HG03521 (cell line): ENCODE data around the gene ITPR2.
A peak's percentile ranks its signal among the peaks of the same experiment; 100 is the strongest.
"Not testable (repeated sequence)": the region's sequence is repeated elsewhere in the genome, so short reads cannot be mapped to it uniquely, and the experiment has no call there.

ENCODE experiments used
- ATAC-seq: cut with Tn5 transposase; IDR thresholded peaks from one replicate; pipeline ENCODE4 v1.9.1; 2021; ENCODE audit warnings: mild to moderate bottlenecking, moderate library complexity; ENCODE audit not compliant: unreplicated experiment

The ITPR2 gene

GRCh38 chr12:26851031-26851809, 18.2 kb upstream of the ITPR2 start:
- no peak for ATAC-seq

GRCh38 chr12:26848156-26848825, 15.3 kb upstream of the ITPR2 start:
- no peak for ATAC-seq

- ATAC-seq, result no peak
Observed at GRCh38 chr12:26847431-26847830, 14.4 kb upstream of the ITPR2 start.

GRCh38 chr12:26846416-26846815, 13.4 kb upstream of the ITPR2 start:
- no peak for ATAC-seq

GRCh38 chr12:26845984-26846383, 13.0 kb upstream of the ITPR2 start:
- ATAC-seq, result no peak

- no peak for ATAC-seq
Observed at GRCh38 chr12:26845057-26845666, 12.2 kb upstream of the ITPR2 start.

- no peak for ATAC-seq
Observed at GRCh38 chr12:26843311-26843710, 10.3 kb upstream of the ITPR2 start.

- ATAC-seq, result no peak
Observed at GRCh38 chr12:26841085-26841484, 8.1 kb upstream of the ITPR2 start.

GRCh38 chr12:26839512-26839911, 6.5 kb upstream of the ITPR2 start:
- ATAC-seq, result no peak

GRCh38 chr12:26838888-26839416, 6.0 kb upstream of the ITPR2 start:
- ATAC-seq, result no peak

- ATAC-seq, result no peak
Observed at GRCh38 chr12:26836201-26836600, 3.2 kb upstream of the ITPR2 start.

GRCh38 chr12:26834503-26835060, 1.6 kb upstream of the ITPR2 start:
- not testable (repeated sequence) for ATAC-seq

- peak; percentile 19 for ATAC-seq
Observed at GRCh38 chr12:26833743-26834490, 923 bp upstream of the ITPR2 start.

GRCh38 chr12:26831951-26832821, 808 bp downstream of the ITPR2 start:
- peak; percentile 42 for ATAC-seq

- no peak for ATAC-seq
Observed at GRCh38 chr12:26830783-26831551, 2.0 kb downstream of the ITPR2 start.

- no peak for ATAC-seq
Observed at GRCh38 chr12:26830363-26830762, 2.6 kb downstream of the ITPR2 start.

- ATAC-seq, result no peak
Observed at GRCh38 chr12:26828280-26829073, 4.5 kb downstream of the ITPR2 start.

- ATAC-seq, result no peak
Observed at GRCh38 chr12:26826437-26826836, 6.6 kb downstream of the ITPR2 start.
